ENCODE measurements around the gene ZCCHC10.
"Not testable (repeated sequence)": the region's sequence is repeated elsewhere in the genome, so short reads cannot be mapped to it uniquely, and the experiment has no call there.

ZCCHC10 gene

DNA sequence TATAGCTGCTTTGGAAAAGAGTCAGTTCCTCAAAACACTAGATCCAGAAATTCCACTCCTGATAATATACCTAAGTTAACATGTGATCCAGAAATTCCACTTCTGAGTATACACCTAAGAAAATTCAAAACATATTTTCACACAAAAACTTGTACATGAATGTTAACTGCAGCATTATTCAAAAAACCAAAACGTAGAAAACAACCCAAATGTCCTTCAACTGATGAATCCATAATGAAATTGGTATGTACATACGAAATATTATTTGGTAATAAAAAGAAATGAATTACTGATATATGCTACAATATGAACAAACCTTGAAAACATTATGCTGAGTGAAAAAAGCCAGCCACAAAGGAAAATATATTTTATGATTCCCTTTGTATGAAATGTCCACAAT, 46.4 kb downstream of the ZCCHC10 start:
- H3K9me2 ChIP-seq (replicated peaks; ENCODE audit: insufficient read depth, low read length): no peaks in the 10 kb centered on the region
- no peaks in the 10 kb centered on the region for H3K9me3 ChIP-seq (ENCODE audit: insufficient read depth, low read length)
- no peaks in the 10 kb centered on the region for H3F3A ChIP-seq (ENCODE audit: insufficient read depth)
- no peak overlapping the region for H3K9ac ChIP-seq (ENCODE audit: low read length)
- no peak overlapping the region for H3K4me3 ChIP-seq (ENCODE audit: insufficient read depth, low read length, poor library complexity, severe bottlenecking)
- no peaks in the 10 kb centered on the region for H3K79me2 ChIP-seq (ENCODE audit: insufficient read depth, low read length)
- H3K36me3 ChIP-seq (ENCODE audit: low read length): no peaks in the 10 kb centered on the region
- no peak overlapping the region for H3K4me2 ChIP-seq (ENCODE audit: low read depth, low read length, poor library complexity, severe bottlenecking)
- no peak overlapping the region for H3K27ac ChIP-seq (ENCODE audit: low read depth, low read length)
- H4K20me1 ChIP-seq (ENCODE audit: low read depth, low read length): no peaks in the 10 kb centered on the region
- H3K27me3 ChIP-seq (ENCODE audit: low read length): no peaks in the 10 kb centered on the region
- TF ChIP-seq EZH2phosphoT487 (conservative IDR thresholded peaks at IDR 0.05; ENCODE audit: low read length): no peak
- no peak overlapping the region for H2AFZ ChIP-seq (ENCODE audit: low read depth, low read length, severe bottlenecking)

DNA sequence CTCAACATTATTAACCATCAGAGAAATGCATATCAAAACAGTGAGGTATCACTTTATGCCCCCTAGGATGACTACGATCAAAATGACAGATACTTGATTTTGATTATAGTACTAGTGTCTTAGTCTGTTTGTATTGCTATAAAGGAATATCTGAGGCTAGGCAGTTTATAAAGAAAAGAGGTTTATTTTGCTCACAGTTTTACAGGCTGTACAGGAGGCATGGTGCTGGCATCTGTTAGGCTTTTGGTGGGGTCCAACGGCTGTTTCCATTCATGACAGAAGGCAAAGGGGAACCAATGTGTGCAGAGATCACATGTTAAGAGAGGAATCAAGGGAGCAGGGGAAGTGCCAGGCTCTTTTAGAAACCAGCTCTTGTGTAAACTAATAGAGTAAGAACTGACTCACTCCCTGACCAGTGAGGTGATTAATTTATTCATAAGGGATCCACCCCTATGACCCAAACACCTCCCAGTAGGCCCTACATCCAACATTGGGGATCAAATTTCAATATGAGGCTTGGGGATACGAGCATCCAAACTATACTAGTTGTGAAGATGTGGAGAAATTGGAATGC, 46.9 kb downstream of the ZCCHC10 start:
- H2AFZ ChIP-seq (ENCODE audit: low read depth, low read length, severe bottlenecking): no peak overlapping the region
- no peak overlapping the region for H3K4me2 ChIP-seq (ENCODE audit: low read depth, low read length, poor library complexity, severe bottlenecking)
- no peak overlapping the region for H3K9ac ChIP-seq (ENCODE audit: low read length)
- no peaks in the 10 kb centered on the region for H4K20me1 ChIP-seq (ENCODE audit: low read depth, low read length)
- no peak overlapping the region for H3K27ac ChIP-seq (ENCODE audit: low read depth, low read length)
- no peaks in the 10 kb centered on the region for H3K79me2 ChIP-seq (ENCODE audit: insufficient read depth, low read length)
- no peaks in the 10 kb centered on the region for H3K27me3 ChIP-seq (ENCODE audit: low read length)
- H3K9me2 ChIP-seq (replicated peaks; ENCODE audit: insufficient read depth, low read length): no peaks in the 10 kb centered on the region
- H3K9me3 ChIP-seq (ENCODE audit: insufficient read depth, low read length): no peaks in the 10 kb centered on the region
- H3F3A ChIP-seq (ENCODE audit: insufficient read depth): no peaks in the 10 kb centered on the region
- TF ChIP-seq, protein P1, sequence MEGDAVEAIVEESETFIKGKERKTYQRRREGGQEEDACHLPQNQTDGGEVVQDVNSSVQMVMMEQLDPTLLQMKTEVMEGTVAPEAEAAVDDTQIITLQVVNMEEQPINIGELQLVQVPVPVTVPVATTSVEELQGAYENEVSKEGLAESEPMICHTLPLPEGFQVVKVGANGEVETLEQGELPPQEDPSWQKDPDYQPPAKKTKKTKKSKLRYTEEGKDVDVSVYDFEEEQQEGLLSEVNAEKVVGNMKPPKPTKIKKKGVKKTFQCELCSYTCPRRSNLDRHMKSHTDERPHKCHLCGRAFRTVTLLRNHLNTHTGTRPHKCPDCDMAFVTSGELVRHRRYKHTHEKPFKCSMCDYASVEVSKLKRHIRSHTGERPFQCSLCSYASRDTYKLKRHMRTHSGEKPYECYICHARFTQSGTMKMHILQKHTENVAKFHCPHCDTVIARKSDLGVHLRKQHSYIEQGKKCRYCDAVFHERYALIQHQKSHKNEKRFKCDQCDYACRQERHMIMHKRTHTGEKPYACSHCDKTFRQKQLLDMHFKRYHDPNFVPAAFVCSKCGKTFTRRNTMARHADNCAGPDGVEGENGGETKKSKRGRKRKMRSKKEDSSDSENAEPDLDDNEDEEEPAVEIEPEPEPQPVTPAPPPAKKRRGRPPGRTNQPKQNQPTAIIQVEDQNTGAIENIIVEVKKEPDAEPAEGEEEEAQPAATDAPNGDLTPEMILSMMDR (IDR thresholded peaks at IDR 0.05; ENCODE audit: insufficient read depth, low read length, poor library complexity, severe bottlenecking): no peak
- TF ChIP-seq EZH2phosphoT487 (conservative IDR thresholded peaks at IDR 0.05; ENCODE audit: low read length): no peak
- no peaks in the 10 kb centered on the region for H3K36me3 ChIP-seq (ENCODE audit: low read length)
- no peak overlapping the region for H3K4me3 ChIP-seq (ENCODE audit: insufficient read depth, low read length, poor library complexity, severe bottlenecking)

DNA sequence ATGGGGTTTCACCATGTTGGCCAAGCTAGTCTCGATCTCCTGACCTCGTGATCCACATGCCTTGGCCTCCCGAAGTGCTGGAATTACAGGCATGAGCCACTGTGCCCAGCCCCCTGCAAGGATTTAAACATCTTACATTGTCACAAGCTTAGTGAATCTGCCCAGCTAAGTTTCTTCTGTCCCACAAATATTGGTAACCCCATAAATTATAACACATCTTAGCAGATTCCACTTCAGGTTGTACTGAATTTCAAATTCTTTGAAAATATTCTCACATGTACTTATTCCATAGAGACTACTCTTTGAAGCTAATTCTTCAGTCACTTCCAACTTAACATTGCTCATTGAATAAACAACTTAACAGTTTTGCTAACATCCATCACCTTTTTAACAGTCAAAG, 49.5 kb downstream of the ZCCHC10 start:
- Histone ChIP-seq H3K9ac (ENCODE audit: low read length) (no peak overlapping the region), H3K36me3 (ENCODE audit: low read length) (no peaks in the 10 kb centered on the region), H4K20me1 (ENCODE audit: low read depth, low read length) (no peaks in the 10 kb centered on the region), H3F3A (ENCODE audit: insufficient read depth) (no peaks in the 10 kb centered on the region), H3K9me3 (ENCODE audit: insufficient read depth, low read length) (no peaks in the 10 kb centered on the region), H2AFZ (ENCODE audit: low read depth, low read length, severe bottlenecking) (no peak overlapping the region), H3K9me2 (replicated peaks; ENCODE audit: insufficient read depth, low read length) (no peaks in the 10 kb centered on the region), H3K27me3 (ENCODE audit: low read length) (no peaks in the 10 kb centered on the region), H3K27ac (ENCODE audit: low read depth, low read length) (no peak overlapping the region), H3K4me3 (ENCODE audit: insufficient read depth, low read length, poor library complexity, severe bottlenecking) (no peak overlapping the region), H3K79me2 (ENCODE audit: insufficient read depth, low read length) (no peaks in the 10 kb centered on the region), H3K4me2 (ENCODE audit: low read depth, low read length, poor library complexity, severe bottlenecking) (no peak overlapping the region)
- TF ChIP-seq EZH2phosphoT487 (conservative IDR thresholded peaks at IDR 0.05; ENCODE audit: low read length): no peak
- TF ChIP-seq, protein P1 (IDR thresholded peaks at IDR 0.05; ENCODE audit: insufficient read depth, low read length, poor library complexity, severe bottlenecking): no peak

DNA sequence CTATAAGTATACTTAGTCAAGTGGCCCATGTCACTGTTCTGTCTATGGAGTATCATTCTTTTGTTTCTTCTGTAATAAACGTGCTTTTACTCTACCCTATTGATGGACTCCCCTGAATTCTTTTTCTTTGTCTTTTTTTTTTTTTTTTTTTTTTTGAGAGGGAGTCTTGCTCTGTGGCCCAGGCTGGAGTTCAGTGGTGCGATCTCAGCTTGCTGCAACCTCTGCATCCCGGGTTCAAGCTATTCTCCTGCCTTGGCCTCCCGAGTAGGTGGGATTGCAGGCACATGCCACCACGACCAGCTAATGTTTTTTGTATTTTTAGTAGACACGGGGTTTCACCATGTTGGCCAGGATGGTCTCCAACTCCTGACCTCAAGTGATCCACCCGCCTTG, 53.9 kb downstream of the ZCCHC10 start:
- H3K79me2 ChIP-seq (ENCODE audit: insufficient read depth, low read length); H3K27ac ChIP-seq (ENCODE audit: low read depth, low read length); H4K20me1 ChIP-seq (ENCODE audit: low read depth, low read length); H2AFZ ChIP-seq (ENCODE audit: low read depth, low read length, severe bottlenecking); H3K36me3 ChIP-seq (ENCODE audit: low read length); H3K9me3 ChIP-seq (ENCODE audit: insufficient read depth, low read length); H3K4me3 ChIP-seq (ENCODE audit: insufficient read depth, low read length, poor library complexity, severe bottlenecking); H3K27me3 ChIP-seq (ENCODE audit: low read length); H3K9ac ChIP-seq (ENCODE audit: low read length); H3K4me2 ChIP-seq (ENCODE audit: low read depth, low read length, poor library complexity, severe bottlenecking); H3F3A ChIP-seq (ENCODE audit: insufficient read depth); H3K9me2 ChIP-seq (replicated peaks; ENCODE audit: insufficient read depth, low read length): not testable (repeated sequence)

Data from SU-DHL-6 (cell line).